IMR-90 (cell line): Measurements from ENCODE around the gene IGF2BP3. TPM values are rescaled to one million over a fixed set of nuclear protein-coding genes. Genes with fewer than 3 reads are reported as not detected.

ENCODE experiments used
- ATAC-seq: fragments of 200-7000 bp; cut with Tn5 transposase; 2 replicates; pipeline ENCODE4 v1.9.1; 2020; ENCODE audit warnings: low read depth, mild to moderate bottlenecking, moderate library complexity
- BruUV-seq: library from RNA; stranded (reverse); fragments of 400-500 nt; replicated peaks from 2 replicates; lab custom pipeline; 2021; lab: Mats Ljungman, UMichigan
- CTCF ChIA-PET: fragments of 300-600 bp; formaldehyde crosslinking; extraction: SDS; loops from one replicate; lab custom pipeline; 2021; ENCODE audit warnings: antibody characterized with exemption; lab: Yijun Ruan, JAX
- POLR2A ChIA-PET: fragments of 300-600 bp; sonication (Branson Sonifier 250); formaldehyde crosslinking; loops from one replicate; lab custom pipeline; 2022; ENCODE audit warnings: antibody characterized with exemption; ENCODE audit not compliant: unreplicated experiment; lab: Charles Lee
- DNase-seq: peaks from one replicate; pipeline ENCODE4 v3.0.0; 2013
- H2AFZ ChIP-seq: replicated peaks from 2 replicates; pipeline ENCODE3; 2013; ENCODE audit warnings: low read length, mild to moderate bottlenecking; ENCODE audit not compliant: poor library complexity
- H2AK5ac ChIP-seq: 2 replicates; pipeline ENCODE4 v1.6.1; 2013; ENCODE audit warnings: low read depth, low read length, inconsistent platforms
- H2AK9ac ChIP-seq: replicated peaks from 2 replicates; pipeline ENCODE3; 2013; ENCODE audit warnings: mild to moderate bottlenecking, low read depth, low read length, moderate library complexity; ENCODE audit not compliant: poor library complexity
- H2BK120ac ChIP-seq: 2 replicates; pipeline ENCODE4 v1.6.1; 2013; ENCODE audit warnings: low read depth, low read length, inconsistent platforms
- H2BK15ac ChIP-seq: 3 replicates; pipeline ENCODE4 v1.6.1; 2013; ENCODE audit warnings: low read depth, low read length, inconsistent platforms
- H2BK20ac ChIP-seq: 2 replicates; pipeline ENCODE4 v1.6.1; 2013; ENCODE audit warnings: low read depth, mild to moderate bottlenecking, inconsistent platforms, low read length, moderate library complexity
- H2BK5ac ChIP-seq: 2 replicates; pipeline ENCODE4 v1.6.1; 2013; ENCODE audit warnings: mild to moderate bottlenecking, low read depth, low read length, inconsistent platforms; ENCODE audit not compliant: poor library complexity, severe bottlenecking
- H3K14ac ChIP-seq: replicated peaks from 2 replicates; pipeline ENCODE4 v1.6.1; 2013; ENCODE audit warnings: low read depth, low read length, inconsistent platforms
- H3K18ac ChIP-seq: 2 replicates; pipeline ENCODE4 v1.6.1; 2013; ENCODE audit warnings: low read depth, low read length, control low read depth
- H3K23ac ChIP-seq: 2 replicates; pipeline ENCODE4 v1.6.1; 2013; ENCODE audit warnings: low read depth, low read length, inconsistent platforms
- H3K27ac ChIP-seq: 2 replicates; pipeline ENCODE4 v1.5.1; 2013; ENCODE audit warnings: mild to moderate bottlenecking, control low read depth, low read length; ENCODE audit not compliant: insufficient read depth
- H3K27me3 ChIP-seq: 2 replicates; pipeline ENCODE4 v1.6.1; 2013; ENCODE audit warnings: low read length; ENCODE audit not compliant: control insufficient read depth, insufficient read depth
- H3K36me3 ChIP-seq: 2 replicates; pipeline ENCODE4 v1.6.1; 2013; ENCODE audit warnings: low read length, mixed read lengths; ENCODE audit not compliant: control insufficient read depth, insufficient read depth
- H3K4ac ChIP-seq: 2 replicates; pipeline ENCODE4 v1.6.1; 2013; ENCODE audit warnings: low read depth, low read length, inconsistent platforms
- H3K4me1 ChIP-seq: 2 replicates; pipeline ENCODE4 v1.6.1; 2013; ENCODE audit warnings: low read length, mixed read lengths; ENCODE audit not compliant: control insufficient read depth, insufficient read depth
- H3K4me2 ChIP-seq: 2 replicates; pipeline ENCODE4 v1.6.1; 2013; ENCODE audit warnings: low read depth, mild to moderate bottlenecking, control low read depth, low read length, moderate library complexity
- H3K4me3 ChIP-seq: 2 replicates; pipeline ENCODE4 v1.5.1; 2013; ENCODE audit warnings: low read depth, mild to moderate bottlenecking, control low read depth, low read length, moderate library complexity; ENCODE audit not compliant: insufficient read depth
- H3K56ac ChIP-seq: 2 replicates; pipeline ENCODE4 v1.6.1; 2013; ENCODE audit warnings: low read length, inconsistent platforms; ENCODE audit not compliant: insufficient read depth; ENCODE audit errors: extremely low read depth
- H3K79me1 ChIP-seq, 2 experiments: 2 replicates each; pipeline ENCODE4 v1.6.1; 2013; ENCODE audit warnings: low read length in 2 of 2, inconsistent platforms in 1 of 2, low read depth in 1 of 2
- H3K9ac ChIP-seq: 2 replicates; pipeline ENCODE4 v1.6.1; 2013; ENCODE audit warnings: low read depth, low read length, control low read depth
- H3K9me1 ChIP-seq: 2 replicates; pipeline ENCODE4 v1.6.1; 2013; ENCODE audit warnings: low read length, inconsistent platforms; ENCODE audit not compliant: insufficient read depth
- H3K9me3 ChIP-seq: 2 replicates; pipeline ENCODE4 v1.6.1; 2013; ENCODE audit warnings: low read length; ENCODE audit not compliant: control insufficient read depth, insufficient read depth
- H4K20me1 ChIP-seq: 2 replicates; pipeline ENCODE4 v1.6.1; 2013; ENCODE audit warnings: low read length, inconsistent platforms; ENCODE audit not compliant: insufficient read depth
- H4K5ac ChIP-seq: 2 replicates; pipeline ENCODE4 v1.6.1; 2013; ENCODE audit warnings: mild to moderate bottlenecking, low read depth, low read length, control low read depth
- H4K8ac ChIP-seq, 2 experiments: 2 replicates each; pipeline ENCODE4 v1.6.1; 2013; ENCODE audit warnings: low read depth in 2 of 2, low read length in 2 of 2, control low read depth in 1 of 2, inconsistent platforms in 1 of 2
- H4K91ac ChIP-seq: 2 replicates; pipeline ENCODE4 v1.6.1; 2013; ENCODE audit warnings: low read depth, low read length, inconsistent platforms; ENCODE audit not compliant: insufficient read depth
- CEBPB ChIP-seq: IDR thresholded peaks from 2 replicates; pipeline ENCODE4 v1.6.1; 2012; ENCODE audit warnings: low read depth, low read length, improper control_type of control experiment
- ELK1 ChIP-seq: fragments of 150-350 bp; IDR thresholded peaks from 2 replicates; pipeline ENCODE4 v1.6.1; 2016; ENCODE audit warnings: low read depth, mild to moderate bottlenecking, low read length, moderate library complexity, borderline replicate concordance
- FOS ChIP-seq: fragments of 150-350 bp; IDR thresholded peaks from 2 replicates; pipeline ENCODE4 v1.6.1; 2016; ENCODE audit warnings: low read depth, low read length
- MAFK ChIP-seq: IDR thresholded peaks from 2 replicates; pipeline ENCODE4 v1.6.1; 2012; ENCODE audit warnings: low read depth, low read length, improper control_type of control experiment
- MXI1 ChIP-seq: IDR thresholded peaks from 2 replicates; pipeline ENCODE4 v1.6.1; 2012; ENCODE audit warnings: low read depth, mild to moderate bottlenecking, low read length, moderate library complexity, borderline replicate concordance
- POLR2A ChIP-seq: IDR thresholded peaks from 2 replicates; pipeline ENCODE4 v1.6.1; 2012; ENCODE audit warnings: mild to moderate bottlenecking, low read depth, low read length
- RCOR1 ChIP-seq: IDR thresholded peaks from 2 replicates; pipeline ENCODE4 v1.6.1; 2012; ENCODE audit warnings: mild to moderate bottlenecking, low read length, improper control_type of control experiment; ENCODE audit not compliant: insufficient replicate concordance
- SMC3 ChIP-seq: fragments of 150-350 bp; IDR thresholded peaks from 2 replicates; pipeline ENCODE4 v1.6.1; 2016; ENCODE audit warnings: low read depth, mild to moderate bottlenecking, antibody characterized with exemption, low read length, moderate library complexity
- USF2 ChIP-seq: fragments of 150-350 bp; IDR thresholded peaks from 2 replicates; pipeline ENCODE4 v1.6.1; 2017; ENCODE audit warnings: mild to moderate bottlenecking, antibody characterized with exemption, low read length, low read depth
- WGBS, 2 experiments: methylation state at CpG; one replicate each; pipeline versions ENCODE4 v1.1.5 to v1.1.7; 2013; ENCODE audit warnings: missing lambda C conversion rate in 2 of 2; ENCODE audit not compliant: insufficient read length in 1 of 2; ENCODE audit errors: extremely low coverage in 2 of 2; 5-methylcytosine and 5-hydroxymethylcytosine counted together
- dilution Hi-C: fragments of 300-500 bp; cut with HindIII; formaldehyde crosslinking; loops from one replicate; pipeline ENCODE4 v1.14.3; 2018; ENCODE audit warnings: low sequenced_read_pairs; ENCODE audit not compliant: unreplicated experiment
- in situ Hi-C: fragments of 300-500 bp; cut with MboI; formaldehyde crosslinking; loops from 3 replicates; pipeline ENCODE4 v1.14.3; 2019; ENCODE audit warnings: low sequenced_read_pairs, inconsistent platforms, mixed read lengths
- intact Hi-C: fragments of 100-400 bp; cut with micrococcal nuclease; formaldehyde crosslinking; loops from 2 replicates; pipeline ENCODE4 v1.10.0; 2022
- polyA plus RNA-seq, 3 experiments: library from polyadenylated mRNA; depleted of rRNA; stranded (reverse); fragments of >200 nt; gene quantifications; 2 replicates each; pipeline ENCODE4 v1.2.3, GENCODE V29; 2012; ENCODE audit warnings: low replicate concordance in 1 of 3
- total RNA-seq: library from RNA; depleted of rRNA; stranded (reverse); fragments of >200 nt; gene quantifications from 2 replicates; pipeline ENCODE4 v1.2.3, GENCODE V29; 2012

The IGF2BP3 gene
- total and polyA plus RNA-seq, 2 of the 4 experiments (the other 2 are of a cell fraction), result 50.9 to 59.3 TPM

DNA sequence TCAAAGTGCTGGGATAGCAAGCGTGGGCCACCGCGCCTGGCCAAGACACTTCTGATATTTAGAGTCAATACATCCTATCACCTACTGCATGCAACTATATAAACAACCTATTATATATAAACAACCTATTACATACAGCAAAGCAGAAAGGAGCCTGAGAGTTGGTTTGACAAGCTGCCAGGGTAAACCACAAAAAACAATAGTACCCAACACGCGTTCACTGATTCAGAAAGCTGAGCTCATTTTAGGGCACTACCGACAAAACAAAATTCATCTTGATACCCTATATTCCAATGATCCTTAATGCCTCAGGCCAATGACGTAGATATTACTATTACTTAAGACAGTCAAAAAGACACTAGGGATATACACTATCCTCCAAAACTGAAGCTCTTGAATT lies 154.9 kb downstream of the IGF2BP3 start:
- ChIA-PET CTCF (no interaction called here), POLR2A (no interaction called here)
- in situ Hi-C loops, result no loop called here
- Histone ChIP-seq H3K4me1 (no peaks in the 10 kb centered on the region), H2BK5ac (no peak overlapping the region), H2BK120ac (no peak overlapping the region), H3K56ac (no peak overlapping the region), H3K18ac (no peak overlapping the region), H2AK5ac (no peak overlapping the region), H2AK9ac (no peak overlapping the region), H4K91ac (no peak overlapping the region), H3K14ac (no peak overlapping the region), H4K20me1 (no peaks in the 10 kb centered on the region; the same call in 1 of the 2 replicates), H3K4me2 (no peak overlapping the region), H3K4me3 (no peak overlapping the region), H3K9ac (no peak overlapping the region), H3K9me1 (peaks cover 5% of the 10 kb centered on the region; the same call in 1 of the 2 replicates), H2BK20ac (no peak overlapping the region), H2BK15ac (no peak overlapping the region), H4K8ac (no peak overlapping the region), H3K36me3 (peaks cover 35% of the 10 kb centered on the region), H3K23ac (no peak overlapping the region), H3K4ac (no peak overlapping the region), H3K27ac (no peak overlapping the region), H3K27me3 (no peaks in the 10 kb centered on the region), H3K9me3 (no peaks in the 10 kb centered on the region), H4K5ac (no peak overlapping the region), H2AFZ (no peak overlapping the region), H3K79me1 (peaks cover 32 to 69% of the 10 kb centered on the region in 2 experiments)
- DNase-seq (no peak), ATAC-seq (no peak)
- 80% methylated on average over 2 of the region's 7 CpGs; no CpG with 5 or more reads in 1 of the 2 experiments for WGBS, 2 experiments
- dilution Hi-C loops, result no loop called here
- BruUV-seq, result no TSS peak
- intact Hi-C loops, result no loop called here
- TF ChIP-seq FOS (no peak), MXI1 (no peak), MAFK (no peak), CEBPB (no peak), RCOR1 (no peak), USF2 (no peak), SMC3 (no peak), POLR2A (no peak), ELK1 (no peak)
